ENCODE results near the gene LITAF. TPM values are rescaled to one million over a fixed set of nuclear protein-coding genes. Genes with fewer than 3 reads are reported as not detected.

LITAF gene
- total RNA-seq (2022): 328 and 443 TPM in 2 replicates
- Bru-seq, nascent RNA: percentile 95 among the genes with signal in this experiment
- BruChase-seq, experiment 1, labeled RNA remaining after a 6-hour chase: percentile 95 among the genes with signal in this experiment
- percentile 90 among the genes with signal in this experiment for BruChase-seq, experiment 2, labeled RNA remaining after a 2-hour chase
- long read RNA-seq, transcript LITAF-203 (5 exons, 2,292 nt): minor isoform, 6 of 790 reads
- long read RNA-seq, transcript LITAF-205 (4 exons, 1,118 nt): minor isoform, 65 of 790 reads
- long read RNA-seq, transcript LITAF-209 (4 exons, 2,632 nt): minor isoform, 12 of 790 reads
- long read RNA-seq, transcript LITAF-221 (4 exons, 2,467 nt): major isoform, 507 of 790 reads
- long read RNA-seq, partial matches to known transcripts: 102 of 790 reads
- long read RNA-seq, other reads (novel, unspliced or antisense): 91 of 790 reads

- BruUV-seq (replicated peaks): no TSS peak
- Mint-ChIP-seq H3K4me3 (ENCODE audit: low read depth, unreplicated experiment) (peak within 1 kb of the TSS; percentile 77), H3K9me3 (ENCODE audit: low read depth, unreplicated experiment) (no peaks in the 10 kb centered on the region), H3K27me3 (ENCODE audit: unreplicated experiment) (no peaks in the 10 kb centered on the region), H3K27ac (ENCODE audit: unreplicated experiment) (peak within 1 kb of the TSS; percentile 98), H3K4me1 (ENCODE audit: low read depth, unreplicated experiment) (peaks cover 33% of the 10 kb centered on the region), H3K36me3 (ENCODE audit: insufficient read depth, unreplicated experiment) (peaks cover 57% of the 10 kb centered on the region)
- intact Hi-C loops (cut with micrococcal nuclease; ENCODE audit: unreplicated experiment): no loop called here
- TF ChIP-seq CTCF (IDR thresholded peaks at IDR 0.05; ENCODE audit: unreplicated experiment): no peak
- CTCF ChIA-PET: interaction anchor here (0.7 to 2.8 kb wide), 7 partner anchors 11 to 604 kb away, joined by 3 to 20 read pairs (median 4); no protein-coding TSS in a partner anchor
- DNase-seq: peak; percentile 80
Observed at GRCh38 chr16:11586856-11587642, at the start of gene LITAF. TSS of gene LITAF (minus strand) at chr16:11586919. CDS start at chr16:11556730, 30,189 bp downstream.

GRCh38 chr16:11636172-11636721, 49.5 kb upstream of the LITAF start:
- no TSS peak for BruUV-seq (replicated peaks)
- Mint-ChIP-seq H3K27ac (ENCODE audit: unreplicated experiment) (no peak overlapping the region), H3K4me3 (ENCODE audit: low read depth, unreplicated experiment) (no peak overlapping the region), H3K27me3 (ENCODE audit: unreplicated experiment) (no peaks in the 10 kb centered on the region), H3K9me3 (ENCODE audit: low read depth, unreplicated experiment) (no peaks in the 10 kb centered on the region), H3K4me1 (ENCODE audit: low read depth, unreplicated experiment) (peaks cover 70% of the 10 kb centered on the region), H3K36me3 (ENCODE audit: insufficient read depth, unreplicated experiment) (peaks cover 21% of the 10 kb centered on the region)
- intact Hi-C loops (cut with micrococcal nuclease; ENCODE audit: unreplicated experiment): no loop called here
- peak; percentile 19 for DNase-seq
- TF ChIP-seq CTCF (IDR thresholded peaks at IDR 0.05; ENCODE audit: unreplicated experiment): no peak
- CTCF ChIA-PET: interaction anchor here (0.5 to 1.3 kb wide), 5 partner anchors 10 to 49 kb away, joined by 3 to 5 read pairs (median 3); partner anchors contain the start of gene LITAF

- no peak for TF ChIP-seq CTCF (IDR thresholded peaks at IDR 0.05; ENCODE audit: unreplicated experiment)
- Mint-ChIP-seq H3K4me3 (ENCODE audit: low read depth, unreplicated experiment) (no peak overlapping the region), H3K36me3 (ENCODE audit: insufficient read depth, unreplicated experiment) (peaks cover 17% of the 10 kb centered on the region), H3K4me1 (ENCODE audit: low read depth, unreplicated experiment) (peaks cover 67% of the 10 kb centered on the region), H3K27me3 (ENCODE audit: unreplicated experiment) (no peaks in the 10 kb centered on the region), H3K27ac (ENCODE audit: unreplicated experiment) (no peak overlapping the region), H3K9me3 (ENCODE audit: low read depth, unreplicated experiment) (no peaks in the 10 kb centered on the region)
- intact Hi-C loops (cut with micrococcal nuclease; ENCODE audit: unreplicated experiment): no loop called here
- no peak for DNase-seq
- CTCF ChIA-PET: interaction anchor here (0.6 to 1.3 kb wide), 4 partner anchors 24 to 49 kb away, joined by 3 to 5 read pairs (median 4); partner anchors contain the start of gene LITAF
- BruUV-seq (replicated peaks): no TSS peak
Observed at GRCh38 chr16:11635679-11636171, 49.0 kb upstream of the LITAF start.

- Mint-ChIP-seq H3K4me3 (ENCODE audit: low read depth, unreplicated experiment) (no peak overlapping the region), H3K9me3 (ENCODE audit: low read depth, unreplicated experiment) (no peaks in the 10 kb centered on the region), H3K27me3 (ENCODE audit: unreplicated experiment) (no peaks in the 10 kb centered on the region), H3K4me1 (ENCODE audit: low read depth, unreplicated experiment) (peaks cover 67% of the 10 kb centered on the region), H3K27ac (ENCODE audit: unreplicated experiment) (no peak overlapping the region), H3K36me3 (ENCODE audit: insufficient read depth, unreplicated experiment) (peaks cover 11% of the 10 kb centered on the region)
- intact Hi-C loops (cut with micrococcal nuclease; ENCODE audit: unreplicated experiment): no loop called here
- TF ChIP-seq CTCF (IDR thresholded peaks at IDR 0.05; ENCODE audit: unreplicated experiment): no peak
- BruUV-seq (replicated peaks): no TSS peak
- CTCF ChIA-PET: interaction anchor here (0.6 to 1.0 kb wide), 3 partner anchors 23 to 61 kb away, joined by 3 read pairs; no protein-coding TSS in a partner anchor
- DNase-seq: no peak
Observed at GRCh38 chr16:11635113-11635652, 48.5 kb upstream of the LITAF start.
